CD4-positive, alpha-beta T cell treated with Interleukin-15 for 1 hour (primary cell): ENCODE results near the gene SH3RF3.
"Not testable (repeated sequence)": the region's sequence is repeated elsewhere in the genome, so short reads cannot be mapped to it uniquely, and the experiment has no call there.

Experiments used
- DNase-seq: peaks from one replicate; pipeline ENCODE4 v3.0.0-alpha.2; 2020

The SH3RF3 gene

GRCh38 chr2:109204412-109204811 is 75.4 kb downstream of the SH3RF3 start:
- no peak for DNase-seq

- no peak for DNase-seq
These were observed 76.4 kb downstream of the SH3RF3 start for GRCh38 chr2:109205447-109205846.

- DNase-seq = no peak
These were observed 77.7 kb downstream of the SH3RF3 start for GRCh38 chr2:109206569-109207146.

GRCh38 chr2:109207176-109207575 is 78.2 kb downstream of the SH3RF3 start:
- no peak for DNase-seq

- no peak for DNase-seq
These were observed 79.3 kb downstream of the SH3RF3 start for GRCh38 chr2:109208071-109208950.

GRCh38 chr2:109208951-109209335 is 79.9 kb downstream of the SH3RF3 start:
- no peak for DNase-seq

- no peak for DNase-seq
These were observed 80.4 kb downstream of the SH3RF3 start for GRCh38 chr2:109209412-109209811.

GRCh38 chr2:109209941-109210340 is 80.9 kb downstream of the SH3RF3 start:
- no peak for DNase-seq

- no peak for DNase-seq
These were observed 81.6 kb downstream of the SH3RF3 start for GRCh38 chr2:109210431-109211200.

- no peak for DNase-seq
These were observed 82.3 kb downstream of the SH3RF3 start for GRCh38 chr2:109211315-109211714.

GRCh38 chr2:109212836-109213563 is 84.0 kb downstream of the SH3RF3 start:
- no peak for DNase-seq

GRCh38 chr2:109213646-109214433 is 84.8 kb downstream of the SH3RF3 start:
- DNase-seq = peak; percentile 85

- no peak for DNase-seq
These were observed 85.8 kb downstream of the SH3RF3 start for GRCh38 chr2:109214651-109215371.

GRCh38 chr2:109215866-109216265 is 86.9 kb downstream of the SH3RF3 start:
- DNase-seq = no peak

- no peak for DNase-seq
These were observed 87.3 kb downstream of the SH3RF3 start for GRCh38 chr2:109216332-109216731.

GRCh38 chr2:109217362-109218086 is 88.5 kb downstream of the SH3RF3 start:
- no peak for DNase-seq

- no peak for DNase-seq
These were observed 89.2 kb downstream of the SH3RF3 start for GRCh38 chr2:109218087-109218791.

- no peak for DNase-seq
These were observed 89.8 kb downstream of the SH3RF3 start for GRCh38 chr2:109218792-109219126.

GRCh38 chr2:109220860-109221259 is 91.9 kb downstream of the SH3RF3 start:
- no peak for DNase-seq

- DNase-seq = not testable (repeated sequence)
These were observed 92.3 kb downstream of the SH3RF3 start for GRCh38 chr2:109221316-109221715.
